GM19438 (cell line): ENCODE measurements around the gene MAIP1.

Source experiments
- ATAC-seq: cut with Tn5 transposase; IDR thresholded peaks from one replicate; pipeline ENCODE4 v1.9.1; 2021; ENCODE audit warnings: low read depth; ENCODE audit not compliant: unreplicated experiment

The MAIP1 gene

GRCh38 chr2:199985625-199986207 is 30.3 kb downstream of the MAIP1 start:
- no peak for ATAC-seq

- no peak for ATAC-seq
Observed at GRCh38 chr2:199987586-199987985, 32.2 kb downstream of the MAIP1 start.

DNA sequence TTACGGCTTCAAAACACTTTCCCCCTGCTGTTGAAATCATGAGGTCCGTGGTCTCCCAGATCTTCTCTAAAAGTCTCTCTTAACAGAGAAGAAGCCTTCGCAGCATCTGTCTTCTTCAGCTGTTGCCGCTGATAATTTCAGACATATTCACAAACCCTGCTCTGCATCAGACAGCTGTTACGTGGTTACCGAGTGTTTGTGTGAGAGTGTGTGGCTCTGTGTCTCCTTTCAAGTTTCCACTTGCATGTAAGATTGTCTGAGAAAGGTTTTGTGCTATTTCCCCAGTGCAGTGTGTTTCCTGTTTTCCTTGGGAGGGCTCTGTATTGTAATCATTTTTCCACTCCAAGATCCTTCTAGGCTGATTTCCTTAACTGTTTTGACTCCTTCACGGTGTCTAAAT is 32.8 kb downstream of the MAIP1 start:
- no peak for ATAC-seq

GRCh38 chr2:199989822-199990221 is 34.4 kb downstream of the MAIP1 start:
- ATAC-seq, result no peak

DNA sequence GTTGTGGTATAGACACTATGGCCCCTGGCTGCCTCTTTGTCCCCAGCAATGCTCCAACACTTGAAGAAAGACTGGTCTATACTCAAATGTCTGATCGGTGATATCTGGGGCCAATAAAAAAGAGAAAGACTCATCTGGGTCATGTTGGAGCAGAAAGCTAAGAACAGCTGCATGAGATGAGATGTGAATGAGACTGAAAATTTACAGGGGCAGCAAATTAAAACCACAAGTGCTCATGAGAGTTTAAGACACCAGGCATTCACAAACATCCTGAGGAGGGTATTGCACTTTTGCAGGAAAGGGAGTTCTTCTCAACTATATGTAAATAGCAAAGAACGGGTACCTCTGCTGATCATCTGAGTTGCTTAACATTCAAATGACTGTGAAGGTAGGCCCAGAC is 36.3 kb downstream of the MAIP1 start:
- no peak for ATAC-seq

DNA sequence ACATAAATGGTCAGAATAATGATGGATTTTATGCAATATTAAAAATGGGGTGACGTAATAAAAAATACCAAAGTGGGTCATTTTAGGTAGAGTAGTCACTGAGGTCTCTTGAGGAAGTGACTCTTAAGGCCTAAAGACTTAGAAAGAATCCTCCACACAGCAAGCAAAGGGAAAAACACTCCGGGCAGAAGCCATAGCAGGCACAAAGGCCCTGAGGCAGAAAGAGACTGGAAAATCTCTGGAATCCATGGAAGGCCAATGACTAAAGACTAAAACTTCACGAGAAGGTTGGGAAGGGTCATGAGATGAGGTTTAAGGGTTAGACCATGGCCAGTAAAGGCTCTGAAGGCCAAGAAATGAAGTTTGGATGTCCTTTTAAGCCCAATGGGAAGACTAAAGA is 36.9 kb downstream of the MAIP1 start:
- ATAC-seq, result no peak

GRCh38 chr2:199994371-199994770 is 39.0 kb downstream of the MAIP1 start:
- ATAC-seq, result no peak

- ATAC-seq, result no peak
Observed at GRCh38 chr2:199994896-199995295, 39.5 kb downstream of the MAIP1 start.

GRCh38 chr2:199997296-199997695 is 41.9 kb downstream of the MAIP1 start:
- no peak for ATAC-seq

- no peak for ATAC-seq
Observed at GRCh38 chr2:199999166-199999565, 43.8 kb downstream of the MAIP1 start.

- no peak for ATAC-seq
Observed at GRCh38 chr2:200000444-200001163, 45.2 kb downstream of the MAIP1 start.

- no peak for ATAC-seq
Observed at GRCh38 chr2:200003444-200003843, 48.1 kb downstream of the MAIP1 start.

- ATAC-seq, result no peak
Observed at GRCh38 chr2:200005675-200006074, 50.3 kb downstream of the MAIP1 start.

DNA sequence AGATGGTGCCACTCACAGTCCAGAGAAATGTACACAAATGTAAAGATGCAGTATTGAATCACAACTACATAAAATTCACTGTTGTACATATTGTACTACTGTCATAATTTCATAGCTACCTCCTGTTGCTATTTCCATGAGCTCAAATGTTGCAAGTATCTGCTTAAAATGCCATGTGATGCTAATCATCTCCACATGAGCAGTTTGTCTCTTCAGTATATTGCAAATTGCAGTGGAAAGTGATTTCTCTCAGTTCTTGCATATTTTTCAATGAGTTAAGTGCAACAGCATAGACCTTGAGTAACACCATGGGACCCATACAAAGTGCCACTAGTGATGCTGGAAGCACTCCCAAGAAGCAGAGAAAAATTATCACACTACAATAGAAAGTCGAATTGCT is 51.9 kb downstream of the MAIP1 start:
- no peak for ATAC-seq

DNA sequence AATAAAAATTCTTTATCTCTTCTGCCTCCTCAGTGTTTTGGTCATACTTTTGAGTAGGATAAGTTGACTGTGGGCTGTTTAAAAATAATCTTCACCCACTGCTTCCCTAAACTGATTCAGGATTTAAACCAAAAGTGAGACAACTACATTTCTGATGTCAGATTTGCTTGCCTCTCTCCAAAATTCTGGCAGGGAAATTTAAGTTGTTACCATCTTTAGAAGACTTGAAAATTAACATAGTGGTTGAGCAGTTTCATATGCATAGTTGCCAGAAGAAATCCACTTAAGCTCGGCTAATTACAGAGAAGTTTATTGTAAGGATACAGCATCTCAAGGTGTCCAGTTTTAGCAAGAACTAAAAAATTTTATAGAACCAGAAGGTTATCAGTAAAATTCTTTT is 57.0 kb downstream of the MAIP1 start:
- no peak for ATAC-seq
